Activated naive CD4-positive, alpha-beta T cell treated with anti-CD3 and anti-CD28 coated beads, Interleukin-2, amount 50 U/mL, for 72 hours (primary cell): Measurements from ENCODE around the gene ICAM1. TPM values are rescaled to one million over a fixed set of nuclear protein-coding genes. Genes with fewer than 3 reads are reported as not detected.
"Not testable (repeated sequence)": the region's sequence is repeated elsewhere in the genome, so short reads cannot be mapped to it uniquely, and the experiment has no call there.

Experiments
- ATAC-seq, 2 donors: fragments of 150-1000 bp; cut with Tn5 transposase; 2 replicates each; pipeline ENCODE4 v1.10.0; 2021; ENCODE audit warnings: mild to moderate bottlenecking in 2 of 2, moderate library complexity in 2 of 2
- DNase-seq, 2 donors: peaks; one replicate each; pipeline ENCODE4 v3.0.0; 2021 to 2022; ENCODE audit warnings: low spot score in 2 of 2
- H3K27ac Mint-ChIP-seq, 2 donors: one replicate each; pipeline ENCODE4 v1.8.0; 2022; ENCODE audit warnings: mild to moderate bottlenecking in 2 of 2, mixed read lengths in 2 of 2
- H3K36me3 Mint-ChIP-seq, 2 donors: one replicate each; pipeline ENCODE4 v1.8.0; 2022; ENCODE audit warnings: mixed read lengths in 2 of 2
- H3K9me3 Mint-ChIP-seq, 2 donors: one replicate each; pipeline ENCODE4 v1.8.0; 2022; ENCODE audit warnings: mixed read lengths in 2 of 2
- total RNA-seq, 2 donors: library from RNA; stranded (reverse); gene quantifications; one replicate each; pipeline ENCODE4 v1.2.3, GENCODE V29; 2022

ICAM1 gene
- total RNA-seq, 2 donors from 2014 or later: 15.7 to 33.1 TPM

DNA sequence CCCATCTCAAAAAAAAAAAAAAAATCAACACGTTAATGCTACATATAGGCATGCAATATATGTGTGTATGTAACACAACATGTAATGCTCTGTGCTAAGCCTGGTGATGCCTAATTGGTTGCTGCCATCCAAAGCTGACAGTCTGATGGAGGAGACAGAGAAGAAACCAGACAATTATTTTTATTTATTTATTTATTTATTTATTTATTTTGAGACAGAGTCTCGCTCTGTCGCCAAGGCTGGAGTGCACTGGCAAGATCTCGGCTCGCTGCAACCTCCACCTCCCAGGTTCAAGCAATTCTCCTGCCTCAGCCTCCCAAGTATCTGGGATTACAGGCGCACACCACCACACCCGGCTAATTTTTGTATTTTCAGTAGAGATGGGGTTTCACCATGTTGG lies 35.5 kb upstream of the ICAM1 start:
- not testable (repeated sequence) for DNase-seq, H3K36me3 Mint-ChIP-seq, H3K9me3 Mint-ChIP-seq, ATAC-seq
- H3K27ac Mint-ChIP-seq: peak overlapping the region in 1 of 2 donors; percentile 94

- DNase-seq (no peak), ATAC-seq (no peak)
- peak overlapping the region in 1 of 2 donors; percentile 72 for H3K27ac Mint-ChIP-seq
- peaks cover 0 to 6% of the 10 kb centered on the region in 2 donors for H3K36me3 Mint-ChIP-seq
- no peaks in the 10 kb centered on the region for H3K9me3 Mint-ChIP-seq
Measured at GRCh38 chr19:10237702-10238101, 33.2 kb upstream of the ICAM1 start.

DNA sequence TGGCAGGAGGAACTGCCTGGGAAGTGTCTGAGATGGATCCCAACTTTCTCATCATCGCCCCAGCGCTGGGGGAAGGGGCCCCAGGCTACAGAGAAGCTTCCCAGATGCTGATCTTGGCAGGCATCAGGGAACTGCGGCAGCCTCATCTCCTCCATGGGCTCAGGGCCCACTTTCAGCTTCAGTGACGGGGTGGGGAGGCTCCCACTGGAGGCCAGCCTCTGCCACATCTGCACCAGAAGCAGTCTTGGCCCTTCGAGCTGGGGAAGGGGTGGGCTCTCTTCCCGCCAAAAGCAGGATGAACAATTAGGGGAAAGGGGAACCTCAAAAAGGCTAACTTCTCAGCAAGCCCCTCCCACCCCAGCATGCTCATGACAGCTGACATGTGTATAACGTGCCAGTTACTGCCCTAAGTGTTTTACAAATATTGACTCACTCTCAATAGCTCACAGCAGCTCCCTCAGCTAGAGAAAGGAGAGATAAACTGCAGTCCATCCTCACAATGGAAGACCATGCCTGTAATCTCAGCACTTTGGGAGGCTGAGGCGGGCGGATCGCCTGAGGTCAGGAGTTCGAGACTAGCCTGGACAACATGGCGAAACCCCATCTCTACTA lies 32.6 kb upstream of the ICAM1 start:
- ATAC-seq (peak in 1 of 2 donors; percentile 37), DNase-seq (no peak)
- Mint-ChIP-seq H3K9me3 (no peaks in the 10 kb centered on the region), H3K36me3 (peaks cover 0 to 6% of the 10 kb centered on the region in 2 donors), H3K27ac (peak overlapping the region in 1 of 2 donors; percentile 72)

GRCh38 chr19:10241826-10242449 lies 29.0 kb upstream of the ICAM1 start:
- not testable (repeated sequence) for DNase-seq, H3K9me3 Mint-ChIP-seq, H3K36me3 Mint-ChIP-seq, H3K27ac Mint-ChIP-seq
- ATAC-seq: peak in 1 of 2 donors; percentile 39

DNA sequence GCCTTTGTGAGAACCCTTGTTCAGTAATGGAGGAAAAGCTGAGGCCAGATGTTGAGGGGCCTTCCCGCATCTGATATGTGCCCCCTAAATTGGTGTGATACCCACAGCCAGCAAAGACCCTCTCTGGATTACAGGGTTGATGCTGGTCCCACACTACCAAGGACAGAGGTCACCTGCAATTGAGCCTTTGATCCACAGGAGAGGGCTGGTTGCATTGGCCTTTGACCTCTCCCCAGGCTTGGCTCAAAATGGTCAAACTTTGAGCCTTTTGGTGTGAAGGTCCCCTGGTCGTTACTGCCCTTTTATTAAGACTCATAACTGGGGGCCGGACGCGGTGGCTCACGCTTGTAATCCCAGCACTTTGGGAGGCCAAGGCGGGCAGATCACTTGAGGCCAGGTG lies 27.3 kb upstream of the ICAM1 start:
- Mint-ChIP-seq H3K27ac (no peak overlapping the region), H3K9me3 (no peaks in the 10 kb centered on the region), H3K36me3 (no peaks in the 10 kb centered on the region)
- DNase-seq: no peak
- no peak for ATAC-seq

DNA sequence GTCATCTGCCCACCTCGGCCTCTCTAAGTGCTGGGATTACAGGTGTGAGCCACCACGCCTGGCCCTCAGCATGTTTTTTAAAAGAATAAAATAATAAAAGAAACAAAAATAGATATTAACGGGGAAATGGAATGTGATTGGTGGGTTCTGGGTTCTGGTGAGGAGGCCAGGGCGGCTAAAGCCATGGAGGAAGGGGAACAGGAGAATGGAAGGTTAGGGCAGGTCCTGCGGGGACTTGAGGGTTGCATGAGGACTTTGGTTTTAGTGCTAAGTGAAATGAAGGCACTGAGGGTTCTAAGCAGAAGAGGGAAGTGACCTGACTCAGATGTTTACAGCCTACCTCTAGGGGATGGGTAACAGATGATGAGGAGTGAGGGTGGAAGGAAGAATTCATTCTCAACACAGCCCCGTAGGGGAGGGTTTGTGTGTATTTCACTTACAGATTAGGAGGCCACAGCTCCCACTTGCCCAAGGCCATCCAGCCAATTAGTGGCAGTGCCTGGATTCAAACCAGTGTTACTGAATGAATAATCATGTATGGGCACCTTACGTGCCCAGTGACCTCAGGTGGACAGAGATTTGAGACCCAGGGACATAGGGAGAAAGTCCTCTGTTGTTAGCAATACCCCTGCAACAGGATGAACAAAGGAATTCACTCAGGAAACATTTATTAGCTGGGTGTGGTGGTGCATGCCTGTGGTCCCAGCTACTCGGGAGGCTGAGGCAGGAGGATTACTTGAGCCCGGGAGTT lies 25.6 kb upstream of the ICAM1 start:
- Mint-ChIP-seq H3K27ac (no peak overlapping the region), H3K36me3 (no peaks in the 10 kb centered on the region), H3K9me3 (no peaks in the 10 kb centered on the region)
- ATAC-seq (no peak), DNase-seq (no peak)

GRCh38 chr19:10246511-10246910 lies 24.4 kb upstream of the ICAM1 start:
- Mint-ChIP-seq H3K9me3 (no peaks in the 10 kb centered on the region), H3K36me3 (no peaks in the 10 kb centered on the region)
- no peak for ATAC-seq

GRCh38 chr19:10251792-10252694 lies 18.9 kb upstream of the ICAM1 start, which contains the start of gene MRPL4:
Gene MRPL4 (plus strand): TSS chr19:10252214. CDS start chr19:10252254, 40 bp downstream.
- Mint-ChIP-seq H3K36me3 (peaks cover 16 to 28% of the 10 kb centered on the region in 2 donors), H3K27ac (peak within 1 kb of the TSS; percentile 95 to 97), H3K9me3 (no peaks in the 10 kb centered on the region)
- peak; percentile 97 for ATAC-seq
- DNase-seq: peak; percentile 92 to 96

More at GRCh38 chr19:10246511-10246910, 24.4 kb upstream of the ICAM1 start:
- no peak for DNase-seq
- H3K27ac Mint-ChIP-seq: no peak overlapping the region

DNA sequence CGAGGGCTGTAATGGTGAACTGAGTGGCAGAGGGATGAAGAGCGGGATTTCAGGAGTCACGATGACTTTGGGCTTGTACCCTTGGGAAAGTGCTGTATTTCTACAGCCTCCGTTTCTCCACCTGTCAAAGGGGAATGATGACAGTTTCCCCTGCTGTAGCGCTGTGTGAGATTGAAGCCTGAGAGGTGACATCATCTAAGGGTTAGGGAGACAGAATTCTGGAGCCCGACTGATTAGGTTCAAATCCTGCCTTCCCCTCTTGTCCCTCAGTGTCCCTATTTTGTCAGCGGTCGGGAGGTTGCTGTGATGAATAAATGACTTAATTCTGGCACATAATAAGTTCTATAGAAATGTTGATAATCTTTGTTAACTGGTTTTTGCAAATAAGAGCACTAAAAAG lies 18.2 kb upstream of the ICAM1 start:
- ATAC-seq: no peak

DNA sequence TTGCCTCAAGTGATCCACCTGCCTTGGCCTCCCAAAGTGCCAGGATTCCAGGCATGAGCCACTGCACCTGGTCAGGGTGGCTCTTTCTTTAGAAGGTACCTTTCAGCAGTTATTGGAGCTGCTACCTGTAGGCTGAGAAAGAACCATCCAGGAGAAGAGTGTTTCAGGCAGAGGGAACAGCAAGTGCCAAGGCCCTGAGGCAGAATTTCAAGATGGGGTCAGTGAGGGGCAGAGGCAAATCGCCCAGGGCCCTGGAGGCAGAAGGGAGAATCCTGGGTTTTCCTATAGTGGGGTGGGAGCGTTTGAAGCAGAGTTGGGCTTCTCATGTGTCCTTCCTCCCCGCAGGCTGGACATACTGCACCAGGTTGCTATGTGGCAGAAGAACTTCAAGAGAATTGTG lies 16.7 kb upstream of the ICAM1 start:
- peak overlapping the region in 1 of 2 donors; percentile 75 for H3K27ac Mint-ChIP-seq
- no peaks in the 10 kb centered on the region for H3K9me3 Mint-ChIP-seq
- ATAC-seq (no peak), DNase-seq (no peak)
- H3K36me3 Mint-ChIP-seq: peaks cover 21 to 38% of the 10 kb centered on the region in 2 donors

More for the DNA sequence above, 18.2 kb upstream of the ICAM1 start:
- no peaks in the 10 kb centered on the region for H3K9me3 Mint-ChIP-seq
- peak overlapping the region; percentile 95 to 97 for H3K27ac Mint-ChIP-seq
- no peak for DNase-seq
- H3K36me3 Mint-ChIP-seq: peaks cover 21 to 34% of the 10 kb centered on the region in 2 donors

GRCh38 chr19:10255358-10255757 lies 15.6 kb upstream of the ICAM1 start:
- H3K36me3 Mint-ChIP-seq: peaks cover 21 to 38% of the 10 kb centered on the region in 2 donors
- H3K27ac Mint-ChIP-seq: peak overlapping the region in 1 of 2 donors; percentile 75
- no peak for ATAC-seq

GRCh38 chr19:10256551-10256950 lies 14.4 kb upstream of the ICAM1 start:
- peaks cover 21 to 38% of the 10 kb centered on the region in 2 donors for H3K36me3 Mint-ChIP-seq
- H3K27ac Mint-ChIP-seq: no peak overlapping the region
- ATAC-seq (no peak), DNase-seq (no peak)
- H3K9me3 Mint-ChIP-seq: no peaks in the 10 kb centered on the region

More at GRCh38 chr19:10255358-10255757, 15.6 kb upstream of the ICAM1 start:
- no peaks in the 10 kb centered on the region for H3K9me3 Mint-ChIP-seq
- no peak for DNase-seq

- DNase-seq (no peak), ATAC-seq (no peak)
- Mint-ChIP-seq H3K36me3 (peaks cover 17 to 34% of the 10 kb centered on the region in 2 donors), H3K9me3 (no peaks in the 10 kb centered on the region), H3K27ac (peak overlapping the region in 1 of 2 donors; percentile 45)
Measured at GRCh38 chr19:10256970-10257615, 13.8 kb upstream of the ICAM1 start.

- H3K36me3 Mint-ChIP-seq: peaks cover 13 to 24% of the 10 kb centered on the region in 2 donors
Measured at GRCh38 chr19:10258080-10258710, 12.7 kb upstream of the ICAM1 start.

GRCh38 chr19:10259162-10259905 lies 11.6 kb upstream of the ICAM1 start:
- ATAC-seq (peak; percentile 77 to 82), DNase-seq (peak; percentile 86 to 92)
- Mint-ChIP-seq H3K36me3 (peaks cover 13 to 15% of the 10 kb centered on the region in 2 donors), H3K27ac (peak overlapping the region; percentile 84 to 91), H3K9me3 (no peaks in the 10 kb centered on the region)

More at GRCh38 chr19:10258080-10258710, 12.7 kb upstream of the ICAM1 start:
- Mint-ChIP-seq H3K9me3 (no peaks in the 10 kb centered on the region), H3K27ac (peak overlapping the region in 1 of 2 donors; percentile 81)
- ATAC-seq: no peak
- DNase-seq: no peak
